COLO668 (cell line): ENCODE measurements around the gene DDX43.
A peak's percentile ranks its signal among the peaks of the same experiment; 100 is the strongest.
"Not testable (repeated sequence)": the region's sequence is repeated elsewhere in the genome, so short reads cannot be mapped to it uniquely, and the experiment has no call there.

Experiments used
- DNase-seq: peaks from one replicate; lab custom pipeline; 2025; ENCODE audit not compliant: unreplicated experiment; lab: John Stamatoyannopoulos, UW

The DDX43 gene

GRCh38 chr6:73388800-73389512 lies 5.7 kb upstream of the DDX43 start:
- DNase-seq = peak; percentile 28

GRCh38 chr6:73389854-73390253 lies 4.8 kb upstream of the DDX43 start:
- no peak for DNase-seq

DNA sequence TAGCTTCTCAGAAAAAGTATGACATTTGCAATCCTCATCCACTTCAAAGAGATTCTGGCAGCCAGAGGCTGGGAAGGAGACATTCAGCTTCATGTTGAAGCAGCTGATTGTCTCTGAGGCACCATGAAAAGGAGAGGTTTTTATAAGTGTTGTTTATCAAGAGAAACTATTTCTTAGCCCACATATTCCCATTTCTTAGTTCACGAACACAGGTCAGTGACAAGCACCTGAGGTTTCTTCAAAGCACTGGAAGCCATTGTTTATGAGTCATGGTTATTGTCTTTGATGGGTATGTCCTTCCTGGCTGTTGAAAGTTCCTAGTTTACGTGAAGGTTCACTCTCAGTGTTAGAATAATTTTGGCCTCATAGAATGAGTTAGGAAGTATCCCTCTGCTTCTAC lies 3.0 kb upstream of the DDX43 start:
- no peak for DNase-seq

GRCh38 chr6:73392188-73392587 lies 2.4 kb upstream of the DDX43 start:
- DNase-seq = not testable (repeated sequence)

DNA sequence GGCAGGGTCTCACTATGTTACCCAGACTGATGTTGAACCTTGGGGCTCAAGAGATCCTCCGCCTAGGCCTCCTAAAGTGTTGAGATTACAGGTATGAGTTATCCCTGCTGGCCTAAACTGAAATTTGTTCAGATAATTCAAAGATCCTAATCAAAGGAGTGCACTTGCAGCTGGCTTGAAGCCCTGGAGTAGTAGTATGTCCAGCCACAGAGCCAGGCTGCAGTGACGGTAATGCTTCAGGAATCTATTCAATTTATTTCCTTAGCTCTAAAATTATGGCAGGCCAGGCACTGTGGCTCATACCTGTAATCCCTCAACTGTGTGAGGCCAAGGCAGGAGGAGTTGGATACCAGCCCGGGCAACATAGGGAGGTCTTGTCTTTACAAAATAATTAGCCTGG lies 1.4 kb upstream of the DDX43 start:
- no peak for DNase-seq

DNA sequence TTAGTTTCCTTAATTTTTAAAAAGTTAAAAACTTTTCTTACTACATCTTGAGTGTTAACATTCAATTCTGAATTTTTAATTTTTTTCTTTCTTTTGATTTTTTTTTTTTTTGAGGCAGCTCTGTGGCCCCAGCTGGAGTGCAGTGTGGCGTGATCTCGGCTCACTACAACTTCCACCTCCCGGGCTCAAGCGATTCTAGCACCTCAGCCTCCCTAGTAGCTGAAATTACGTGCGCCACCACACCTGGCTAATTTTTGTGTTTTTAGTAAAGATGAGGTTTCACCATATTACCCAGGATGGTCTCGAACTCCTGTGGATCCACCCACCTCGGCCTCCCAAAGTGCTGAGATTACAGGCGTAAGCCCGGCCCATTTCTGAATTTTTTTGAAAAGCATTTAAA lies 1.2 kb downstream of the DDX43 start:
- DNase-seq = no peak

DNA sequence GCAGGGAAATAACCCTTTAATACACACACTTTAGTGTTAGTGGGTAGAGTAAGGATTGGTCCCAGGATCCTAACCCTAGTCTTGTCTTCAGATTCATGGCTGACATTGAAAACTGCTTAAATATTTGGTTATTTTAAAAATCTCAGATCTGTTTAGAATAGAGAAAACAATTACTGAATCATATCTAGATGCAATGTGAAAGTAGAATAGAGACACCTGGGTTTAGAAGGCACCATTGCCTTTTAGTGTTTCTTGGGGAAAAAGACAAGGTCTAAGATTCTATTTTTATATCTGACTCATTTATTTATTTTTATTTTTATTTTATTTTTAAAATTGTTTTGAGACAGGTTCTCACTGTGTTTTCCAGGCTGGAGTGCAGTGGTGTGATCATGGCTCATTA lies 6.0 kb downstream of the DDX43 start:
- DNase-seq = no peak

DNA sequence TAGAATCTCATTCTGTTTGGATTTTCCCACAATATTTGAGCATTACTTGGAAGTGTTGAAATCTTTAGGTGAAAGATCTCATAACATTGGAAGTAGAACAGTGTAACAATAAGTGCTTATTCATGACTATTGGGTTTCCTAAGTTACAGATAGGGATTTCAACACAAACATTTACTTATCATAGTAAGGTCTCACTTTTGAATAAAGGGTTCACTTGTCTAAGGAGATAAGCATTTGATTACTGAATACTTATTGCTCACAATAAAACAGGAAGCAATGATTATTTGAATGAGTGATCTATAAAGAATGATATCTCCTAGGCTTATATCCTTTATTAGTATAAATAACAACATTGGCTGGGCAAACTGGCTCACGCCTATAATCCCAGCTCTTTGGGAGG lies 14.8 kb downstream of the DDX43 start:
- no peak for DNase-seq

GRCh38 chr6:73413102-73413501 lies 18.5 kb downstream of the DDX43 start:
- DNase-seq = no peak

DNA sequence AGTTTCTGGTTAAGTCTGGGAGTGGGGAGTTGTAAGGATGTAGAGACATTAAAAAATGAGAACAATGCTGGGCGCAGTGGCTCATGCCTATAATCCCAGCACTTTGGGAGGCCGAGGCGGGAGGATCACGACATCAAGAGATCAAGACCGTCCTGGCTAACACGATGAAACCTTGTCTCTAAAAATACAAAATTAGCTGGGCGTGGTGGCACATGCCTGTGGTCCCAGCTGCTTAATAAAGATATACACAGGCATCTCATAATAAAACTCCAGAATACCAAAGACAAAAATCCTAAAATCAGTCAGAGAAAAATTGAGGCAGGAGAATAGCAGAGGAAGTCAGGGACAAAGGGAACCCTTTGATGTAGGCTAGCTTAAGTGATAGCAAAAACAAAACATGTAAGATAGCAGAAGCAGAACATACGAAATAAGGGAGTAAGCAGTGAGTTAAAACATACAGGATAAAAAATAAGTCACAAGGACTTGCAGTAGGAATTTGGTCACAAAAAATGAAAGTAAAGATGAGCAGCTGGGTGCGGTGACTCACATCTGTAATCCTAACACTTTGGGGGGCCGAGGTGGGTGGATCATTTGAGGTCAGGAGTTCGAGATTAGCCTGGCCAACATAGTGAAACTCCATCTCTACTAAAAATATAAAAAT lies 23.6 kb downstream of the DDX43 start:
- DNase-seq = no peak

DNA sequence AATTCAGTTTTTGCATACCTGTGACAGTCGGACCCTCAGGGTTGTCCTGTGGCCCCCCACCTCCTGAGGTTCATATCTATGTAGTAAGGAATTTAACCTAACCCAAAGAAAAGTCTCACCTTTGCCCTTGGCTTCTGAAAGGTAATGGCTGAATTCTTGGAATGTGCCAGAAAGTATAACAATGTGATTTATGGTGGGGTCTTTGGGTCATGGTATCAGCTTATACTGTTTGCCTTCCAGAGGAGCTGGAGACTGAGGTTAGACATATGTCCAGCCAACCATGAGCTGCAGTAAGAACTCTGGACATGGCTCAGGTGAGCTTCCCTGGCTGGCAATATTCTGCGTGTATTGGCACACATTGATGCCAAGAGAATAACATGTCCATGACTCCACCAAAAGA lies 26.9 kb downstream of the DDX43 start:
- no peak for DNase-seq

- DNase-seq = no peak
Measured at GRCh38 chr6:73435236-73435635, 40.6 kb downstream of the DDX43 start.

- no peak for DNase-seq
Measured at GRCh38 chr6:73443555-73443954, 48.9 kb downstream of the DDX43 start.

DNA sequence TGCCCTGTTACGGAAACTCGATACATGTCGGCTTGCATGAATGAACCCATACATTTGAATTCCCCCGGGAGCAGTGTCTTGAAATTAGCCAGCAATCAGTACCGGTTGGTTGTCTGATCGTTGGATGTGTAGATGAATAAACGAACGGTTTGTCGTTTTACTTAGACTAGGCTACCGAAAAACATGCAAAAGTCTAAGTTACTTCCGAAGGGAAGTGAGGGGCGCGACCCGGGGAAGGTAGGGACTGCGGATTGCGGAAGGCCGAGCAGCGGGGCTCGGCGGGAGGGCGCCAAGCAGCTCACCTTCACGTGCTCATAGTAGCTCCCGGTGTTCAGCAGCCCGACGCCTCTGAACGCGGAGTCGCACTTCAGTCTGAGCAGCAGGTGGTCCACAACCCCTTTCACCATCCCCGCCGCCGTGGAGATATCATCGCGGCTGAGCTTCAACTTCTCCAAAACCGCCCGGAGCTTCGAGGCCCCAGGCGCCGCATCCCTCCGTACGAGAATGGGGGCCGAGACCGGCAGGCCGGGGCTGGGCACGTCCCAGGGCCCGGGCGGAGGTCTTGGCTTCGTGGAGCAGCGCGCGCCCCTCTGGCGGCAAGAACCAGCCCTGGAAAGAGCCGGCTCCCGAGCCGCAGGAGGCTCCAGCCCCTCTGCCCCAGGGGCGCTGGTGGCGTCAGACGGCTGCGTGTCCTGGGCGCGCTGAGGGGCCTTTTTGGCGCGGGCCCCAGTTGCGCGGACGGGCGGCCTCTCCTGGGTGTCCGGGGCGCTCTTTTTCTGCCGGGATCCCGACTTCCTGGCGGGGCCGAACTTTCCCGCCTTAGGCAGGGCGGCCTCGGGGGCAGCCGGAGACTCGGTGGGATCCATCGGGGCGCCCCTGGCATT lies 56.8 kb downstream of the DDX43 start:
- peak; percentile 59 for DNase-seq

- DNase-seq = peak; percentile 56
Measured at GRCh38 chr6:73452107-73452461, 57.5 kb downstream of the DDX43 start, which contains the start of gene CGAS. Gene CGAS (minus strand): TSS chr6:73452297. CDS start chr6:73452181, 116 bp downstream.

DNA sequence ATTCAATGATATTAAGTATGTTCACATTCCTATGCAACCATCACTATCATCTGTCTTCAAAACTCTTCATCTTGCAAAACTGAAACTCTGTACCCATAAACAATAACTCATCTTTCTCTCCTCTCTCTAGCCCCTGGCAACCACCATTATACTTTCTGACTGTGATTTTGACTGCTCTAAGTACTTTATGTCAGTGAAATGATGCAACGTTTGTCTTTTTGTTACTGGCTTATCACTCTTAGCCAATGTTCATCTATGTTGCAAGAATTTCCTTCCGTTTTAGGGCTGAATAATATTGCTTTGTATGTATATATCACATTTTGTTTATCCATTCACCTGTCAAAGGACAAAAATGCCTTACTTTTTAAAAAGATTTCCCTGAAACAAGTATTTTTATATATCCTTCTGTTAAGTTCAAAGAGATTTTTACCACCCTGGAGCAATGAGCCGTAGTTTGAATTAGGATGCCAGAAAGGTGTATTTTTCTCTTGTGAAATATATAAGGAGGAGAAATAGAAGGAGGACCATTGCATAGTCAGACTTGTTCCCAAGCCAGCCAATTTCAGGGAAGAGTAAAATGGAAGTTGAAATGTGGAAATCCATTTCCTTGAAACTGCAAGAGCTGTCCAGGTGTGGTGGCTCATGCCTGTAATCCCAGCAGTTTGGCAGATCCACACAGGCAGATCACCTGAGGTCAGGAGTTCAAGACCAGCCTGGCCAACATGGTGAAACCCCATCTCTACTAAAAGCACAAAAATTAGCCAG lies 61.4 kb downstream of the DDX43 start:
- no peak for DNase-seq

- not testable (repeated sequence) for DNase-seq
Measured at GRCh38 chr6:73459474-73459873, 64.8 kb downstream of the DDX43 start.

GRCh38 chr6:73460056-73460455 lies 65.4 kb downstream of the DDX43 start:
- DNase-seq = no peak

- DNase-seq = peak; percentile 86
Measured at GRCh38 chr6:73461537-73462350, 67.1 kb downstream of the DDX43 start, which contains the start of gene MTO1. Gene MTO1 (plus strand): TSS chr6:73461737. CDS start chr6:73461855, 118 bp downstream.
